Mucosa of descending colon (tissue), 3 donors: ENCODE results near the gene LCLAT1. TPM values are rescaled to one million over a fixed set of nuclear protein-coding genes. Genes with fewer than 3 reads are reported as not detected.

ENCODE experiments used
- ATAC-seq: fragments of 200-7000 bp; cut with Tn5 transposase; one replicate; pipeline ENCODE4 v1.9.1; 2020; ENCODE audit warnings: mild to moderate bottlenecking, moderate library complexity
- DNase-seq, 3 donors: peaks; one replicate each; pipeline ENCODE4 v3.0.0-alpha.2; 2020
- H3K36me3 ChIP-seq: fragments of 200-600 bp; one replicate; pipeline ENCODE4 v1.8.0; 2021; ENCODE audit warnings: low read depth, mild to moderate bottlenecking
- H3K4me1 ChIP-seq: fragments of 200-600 bp; one replicate; pipeline ENCODE4 v1.8.0; 2021; ENCODE audit warnings: low read depth, mild to moderate bottlenecking
- H3K4me3 ChIP-seq: fragments of 200-600 bp; one replicate; pipeline ENCODE4 v1.8.0; 2021; ENCODE audit warnings: mild to moderate bottlenecking
- H3K9me3 ChIP-seq: fragments of 200-600 bp; one replicate; pipeline ENCODE4 v1.8.0; 2021; ENCODE audit warnings: mild to moderate bottlenecking
- intact Hi-C, 2 donors: fragments of 100-400 bp; cut with DNase I in 1 of 2; cut with micrococcal nuclease in 1 of 2; formaldehyde crosslinking; loops; one replicate each; pipeline versions ENCODE4 v1.11.0 to v1.11.1; 2022; cut with DNase I, micrococcal nuclease
- total RNA-seq, 3 donors: library from RNA; stranded (reverse); fragmentation: NEBNext Ultra II Directional in 2 of 3; extraction: Animal tissue kit (Norgen Biotek cat#: 25700) in 2 of 3; gene quantifications; one replicate each; pipeline versions ENCODE4 v1.2.1 to v1.2.4, GENCODE V29; 2021 to 2023
- TF ChIP-seq, protein P1 (sequence below): fragments of 200-600 bp; IDR thresholded peaks from one replicate; pipeline ENCODE4 v1.8.0; 2022; ENCODE audit warnings: antibody characterized with exemption, mild to moderate bottlenecking
- donor health status: DM: no; HTN: no; CAD: no; lungs with moderate emphysema.
- donor health status: DM: no; HTN: no; CAD: no.
- donor health status: DM: no; HTN: yes; CAD: no.

The LCLAT1 gene
- total RNA-seq, 3 donors from 2014 or later, result 18.1 to 27.1 (median 22.2) TPM

DNA sequence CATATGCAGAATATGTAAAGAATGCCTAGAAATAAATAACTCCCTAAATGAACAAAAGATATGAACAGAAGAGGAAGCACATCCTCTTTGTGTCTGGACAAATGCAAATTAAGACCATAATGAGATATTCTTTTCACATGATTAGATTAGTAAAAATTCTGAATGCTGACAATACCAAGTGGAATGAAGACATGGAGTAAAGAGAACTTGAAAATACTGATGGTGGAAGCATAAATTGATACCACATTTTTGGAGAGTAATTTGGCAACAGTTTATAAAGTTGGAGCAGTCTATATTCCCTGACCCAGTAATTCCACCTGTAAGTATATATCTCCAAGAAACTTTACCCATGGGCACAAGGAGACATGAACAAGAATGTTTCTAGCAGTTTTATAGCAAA lies 230.2 kb downstream of the LCLAT1 start:
- ATAC-seq (no peak), DNase-seq (no peak)
- Histone ChIP-seq H3K4me1 (no peaks in the 10 kb centered on the region), H3K4me3 (no peak overlapping the region), H3K9me3 (no peaks in the 10 kb centered on the region), H3K36me3 (no peaks in the 10 kb centered on the region)
- intact Hi-C loops, result no loop called here
- TF ChIP-seq, protein P1, sequence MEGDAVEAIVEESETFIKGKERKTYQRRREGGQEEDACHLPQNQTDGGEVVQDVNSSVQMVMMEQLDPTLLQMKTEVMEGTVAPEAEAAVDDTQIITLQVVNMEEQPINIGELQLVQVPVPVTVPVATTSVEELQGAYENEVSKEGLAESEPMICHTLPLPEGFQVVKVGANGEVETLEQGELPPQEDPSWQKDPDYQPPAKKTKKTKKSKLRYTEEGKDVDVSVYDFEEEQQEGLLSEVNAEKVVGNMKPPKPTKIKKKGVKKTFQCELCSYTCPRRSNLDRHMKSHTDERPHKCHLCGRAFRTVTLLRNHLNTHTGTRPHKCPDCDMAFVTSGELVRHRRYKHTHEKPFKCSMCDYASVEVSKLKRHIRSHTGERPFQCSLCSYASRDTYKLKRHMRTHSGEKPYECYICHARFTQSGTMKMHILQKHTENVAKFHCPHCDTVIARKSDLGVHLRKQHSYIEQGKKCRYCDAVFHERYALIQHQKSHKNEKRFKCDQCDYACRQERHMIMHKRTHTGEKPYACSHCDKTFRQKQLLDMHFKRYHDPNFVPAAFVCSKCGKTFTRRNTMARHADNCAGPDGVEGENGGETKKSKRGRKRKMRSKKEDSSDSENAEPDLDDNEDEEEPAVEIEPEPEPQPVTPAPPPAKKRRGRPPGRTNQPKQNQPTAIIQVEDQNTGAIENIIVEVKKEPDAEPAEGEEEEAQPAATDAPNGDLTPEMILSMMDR, result no peak

DNA sequence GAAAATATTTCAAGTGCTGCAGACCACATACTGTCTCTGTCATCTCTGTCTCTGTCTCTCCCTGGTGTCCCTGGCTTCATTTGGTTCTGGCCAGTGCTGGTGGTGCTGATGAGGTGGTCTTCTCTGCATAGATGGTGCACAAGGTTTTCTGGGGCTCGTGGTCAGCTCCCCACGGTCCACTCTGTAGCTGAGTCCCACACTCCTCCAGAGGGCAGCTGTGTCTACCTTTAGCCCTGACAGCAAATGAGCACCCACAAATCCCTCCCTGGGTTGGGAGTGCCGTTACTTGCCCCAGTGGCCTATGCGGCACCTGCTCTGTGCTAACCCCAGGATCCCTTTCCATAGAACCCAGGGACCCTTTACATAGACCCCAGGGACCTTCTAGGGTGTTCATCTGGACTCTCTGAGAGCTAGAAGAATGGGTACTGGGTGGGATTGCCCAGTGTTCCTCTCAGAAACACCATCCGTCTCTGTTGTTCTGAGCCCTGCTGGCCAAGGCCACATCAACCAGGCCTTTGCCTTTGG lies 230.9 kb downstream of the LCLAT1 start:
- Histone ChIP-seq H3K36me3 (no peaks in the 10 kb centered on the region), H3K4me1 (no peaks in the 10 kb centered on the region), H3K4me3 (no peak overlapping the region), H3K9me3 (no peaks in the 10 kb centered on the region)
- TF ChIP-seq, protein P1, result no peak
- ATAC-seq (no peak), DNase-seq (no peak)
- intact Hi-C loops, result no loop called here

DNA sequence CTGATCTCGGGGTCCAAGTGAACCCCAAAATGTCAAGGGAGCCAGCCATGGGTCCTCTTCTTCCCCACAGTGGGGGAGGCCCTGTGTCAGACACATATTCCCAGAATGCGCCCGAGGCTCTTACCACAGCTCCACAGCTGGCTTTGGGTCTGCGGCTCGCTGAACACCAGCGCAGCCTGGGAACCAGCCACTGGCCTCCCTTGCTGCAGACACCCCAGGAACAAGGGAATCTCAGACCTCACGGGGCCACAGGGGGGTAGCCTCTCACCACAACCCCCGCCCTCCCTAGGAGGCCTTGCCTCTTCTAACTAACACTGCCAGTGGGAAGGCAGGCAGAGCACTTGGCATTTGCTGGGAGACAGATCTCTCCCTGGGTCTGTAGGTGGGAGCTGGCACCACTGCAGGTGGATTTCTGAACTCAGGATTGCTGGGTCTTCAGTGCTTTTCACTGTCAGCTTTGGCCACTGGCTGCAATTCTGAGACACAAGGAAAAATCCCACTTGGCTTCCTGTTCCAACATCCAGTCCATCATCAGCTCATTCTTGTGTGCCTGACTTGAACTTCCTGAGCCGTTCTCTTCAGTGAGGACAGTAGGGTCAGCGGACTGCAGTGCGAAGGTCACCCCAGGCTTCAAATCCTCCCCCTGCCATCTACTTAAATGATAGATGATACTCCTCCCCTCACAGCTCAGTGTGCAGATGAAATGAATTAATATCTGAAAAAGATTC lies 231.5 kb downstream of the LCLAT1 start:
- ATAC-seq (no peak), DNase-seq (no peak)
- no peaks in the 10 kb centered on the region for H3K9me3 ChIP-seq
- H3K4me3 ChIP-seq, result no peak overlapping the region
- no peaks in the 10 kb centered on the region for H3K36me3 ChIP-seq
- TF ChIP-seq, protein P1, result no peak
- intact Hi-C loops, result no loop called here
- H3K4me1 ChIP-seq, result no peaks in the 10 kb centered on the region

DNA sequence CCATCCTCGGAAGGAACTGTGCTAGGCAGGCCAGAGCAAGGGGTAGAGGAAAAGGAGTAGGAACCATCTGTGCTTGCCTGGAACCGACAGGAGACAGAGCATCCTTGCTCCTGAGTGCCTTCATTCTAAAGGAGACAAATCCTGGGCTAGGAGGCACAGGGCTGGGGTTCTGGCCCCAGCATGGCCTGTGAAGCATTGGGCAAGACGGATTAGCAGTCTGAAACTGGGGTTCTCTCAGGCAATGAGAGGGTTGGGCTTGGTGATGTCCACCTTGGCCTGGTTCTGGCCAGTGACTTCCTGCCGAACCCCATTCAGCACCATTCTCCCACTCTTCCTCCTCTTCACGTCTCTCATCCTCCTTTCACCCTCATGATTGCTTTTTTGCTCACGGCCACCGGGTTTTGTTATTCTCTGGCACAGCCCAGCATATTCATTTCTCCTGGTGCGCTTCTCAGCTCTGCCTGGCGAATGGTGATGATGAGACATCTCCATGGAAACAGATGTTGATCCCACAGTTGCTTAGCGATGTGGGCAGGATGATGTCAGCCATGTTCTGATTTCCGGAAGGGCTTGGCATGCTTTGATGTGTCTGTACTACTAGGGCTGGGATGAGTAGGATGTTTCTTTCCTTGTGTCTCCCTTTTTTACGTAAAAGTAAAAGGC lies 232.5 kb downstream of the LCLAT1 start:
- Histone ChIP-seq H3K4me1 (no peaks in the 10 kb centered on the region), H3K4me3 (no peak overlapping the region), H3K36me3 (no peaks in the 10 kb centered on the region), H3K9me3 (no peaks in the 10 kb centered on the region)
- DNase-seq, result no peak
- ATAC-seq, result no peak
- intact Hi-C loops, result no loop called here
- TF ChIP-seq, protein P1, result no peak

DNA sequence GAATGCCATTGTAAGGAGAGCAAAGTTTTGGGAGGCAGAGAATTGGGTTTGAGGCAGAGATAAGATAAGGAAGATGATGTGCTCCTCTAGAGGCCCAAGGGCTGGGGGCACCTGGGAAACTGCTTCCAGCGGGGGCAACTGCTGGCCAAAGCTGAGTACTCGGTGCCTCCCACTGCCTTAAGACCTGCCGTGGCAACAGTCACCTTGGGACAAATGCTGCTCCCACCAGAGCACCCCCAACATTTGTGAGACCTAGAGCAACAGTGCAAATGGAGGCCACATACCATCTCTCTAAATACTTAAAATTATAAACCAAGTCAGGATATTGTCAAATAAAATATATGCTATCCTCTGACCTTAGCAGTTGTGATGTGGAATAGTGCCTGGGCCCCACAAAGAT lies 233.1 kb downstream of the LCLAT1 start:
- Histone ChIP-seq H3K36me3 (no peaks in the 10 kb centered on the region), H3K4me1 (no peaks in the 10 kb centered on the region), H3K4me3 (no peak overlapping the region), H3K9me3 (no peaks in the 10 kb centered on the region)
- DNase-seq, result no peak
- ATAC-seq, result no peak
- intact Hi-C loops, result no loop called here
- TF ChIP-seq, protein P1, result no peak
